Measurements from ENCODE around the gene IGF2.

IGF2 gene

DNA sequence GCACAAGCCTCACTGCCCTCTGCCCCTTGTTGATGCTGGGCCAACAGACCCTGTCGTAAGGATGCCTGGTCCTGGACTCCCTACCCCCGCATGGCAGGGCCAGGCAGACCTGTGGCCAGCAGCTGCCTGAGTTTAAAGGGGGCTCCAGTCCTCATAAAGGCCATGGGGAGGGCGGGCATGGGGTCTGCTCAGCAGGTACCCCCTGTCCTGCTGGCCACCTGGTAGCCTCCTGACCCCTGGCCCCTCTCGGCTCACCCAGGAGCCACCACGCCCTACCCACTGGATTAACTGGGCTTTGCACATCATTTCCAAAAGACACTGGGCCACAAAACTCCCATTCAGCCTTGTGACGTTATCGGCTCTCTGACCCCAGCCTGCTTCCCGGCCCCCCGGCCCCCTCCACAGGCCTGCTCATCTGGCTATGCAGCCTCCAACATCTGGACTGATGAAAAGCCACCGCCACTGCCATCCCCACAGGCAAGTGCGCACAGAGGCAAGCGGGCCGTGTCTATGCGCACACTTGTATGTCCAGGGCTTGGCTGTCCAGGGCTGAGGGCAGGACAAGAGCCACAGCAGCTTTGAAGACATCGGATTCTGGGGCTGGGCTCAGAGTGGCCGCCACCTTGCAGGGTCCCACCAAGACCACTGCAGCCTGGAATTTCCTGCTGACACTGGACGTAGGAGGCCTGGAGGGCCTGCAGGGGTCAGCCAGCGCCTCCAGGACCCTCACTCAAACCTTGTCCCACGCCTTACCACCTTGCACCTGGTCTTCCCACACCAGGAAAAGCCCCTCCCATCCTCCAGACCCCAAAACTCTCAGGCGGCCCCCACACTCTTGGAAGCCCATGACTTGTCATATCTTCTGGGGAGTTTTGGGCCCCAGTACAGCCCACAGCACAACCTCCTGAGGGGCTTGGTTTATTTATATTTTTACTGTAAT, 48.7 kb downstream of the IGF2 start:
- no peak for DNase-seq

DNA sequence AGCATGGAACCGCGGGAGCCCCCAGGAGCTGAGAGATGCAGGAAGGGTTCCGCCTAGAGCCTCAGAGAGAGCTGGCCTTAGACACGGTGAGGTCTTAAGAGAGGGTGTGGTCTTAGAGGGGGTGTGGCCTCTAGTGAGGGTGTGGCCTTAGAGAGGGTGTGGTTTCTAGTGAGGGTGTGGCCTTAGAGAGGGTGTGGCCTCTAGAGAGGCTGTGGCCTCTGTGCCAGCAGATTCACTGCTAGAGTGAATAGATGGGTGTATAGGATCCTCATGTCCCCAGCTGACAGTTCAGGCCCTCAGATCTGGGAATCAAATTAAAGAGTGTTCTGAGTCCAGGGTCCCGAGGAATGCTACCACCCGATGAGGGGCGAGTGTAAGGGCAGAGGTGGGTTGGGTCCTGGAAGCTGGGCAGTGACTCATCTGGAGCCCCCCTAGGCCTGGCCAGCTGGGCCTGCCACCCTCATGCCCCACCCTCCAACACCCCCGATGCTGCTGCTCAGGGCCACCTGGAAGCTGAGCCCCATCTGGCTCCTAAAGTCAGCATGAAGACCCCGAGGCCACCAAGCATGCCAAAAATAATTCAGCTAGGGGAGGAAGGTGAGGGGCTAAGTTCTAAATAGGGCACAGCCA, 49.5 kb downstream of the IGF2 start:
- DNase-seq = peak; percentile 41

DNA sequence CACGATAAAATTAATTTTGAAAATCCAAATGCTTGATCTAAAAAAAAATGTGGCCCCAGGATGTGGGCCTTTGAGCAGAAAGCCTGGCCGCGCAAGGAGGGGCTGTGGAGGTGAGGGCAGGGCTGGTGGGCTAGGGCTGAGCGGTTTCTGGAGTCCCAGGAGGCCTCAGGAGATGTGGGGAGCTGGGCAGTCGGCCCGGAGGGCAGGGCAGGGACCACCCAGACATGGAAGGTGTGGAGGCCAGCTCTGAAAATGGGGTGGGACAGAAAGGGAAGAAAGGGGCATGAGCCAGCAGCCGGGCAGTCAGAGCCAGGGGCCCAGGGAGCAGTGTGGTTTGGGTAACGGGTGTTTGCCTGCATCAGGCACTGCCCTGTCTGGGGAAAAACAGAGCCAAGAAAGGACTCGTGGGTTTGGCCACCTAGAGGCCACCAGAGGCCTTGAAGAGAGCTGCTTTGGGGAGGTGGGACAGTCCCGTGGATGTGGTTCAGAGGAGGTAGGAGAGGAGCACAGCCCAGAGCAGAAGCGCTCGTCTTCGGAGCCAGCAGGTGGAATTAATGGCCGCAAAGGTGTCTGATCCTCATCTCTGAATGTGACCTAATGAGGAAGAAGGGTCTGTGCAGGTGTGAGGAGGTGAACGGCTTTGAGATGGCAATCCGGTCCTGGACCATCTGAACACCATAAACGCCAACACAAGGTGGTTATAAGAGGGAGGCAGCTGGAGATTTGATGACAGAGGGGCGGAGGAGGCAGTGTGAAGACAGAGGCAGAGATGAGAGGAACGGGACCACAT, 50.2 kb downstream of the IGF2 start:
- DNase-seq = no peak

DNA sequence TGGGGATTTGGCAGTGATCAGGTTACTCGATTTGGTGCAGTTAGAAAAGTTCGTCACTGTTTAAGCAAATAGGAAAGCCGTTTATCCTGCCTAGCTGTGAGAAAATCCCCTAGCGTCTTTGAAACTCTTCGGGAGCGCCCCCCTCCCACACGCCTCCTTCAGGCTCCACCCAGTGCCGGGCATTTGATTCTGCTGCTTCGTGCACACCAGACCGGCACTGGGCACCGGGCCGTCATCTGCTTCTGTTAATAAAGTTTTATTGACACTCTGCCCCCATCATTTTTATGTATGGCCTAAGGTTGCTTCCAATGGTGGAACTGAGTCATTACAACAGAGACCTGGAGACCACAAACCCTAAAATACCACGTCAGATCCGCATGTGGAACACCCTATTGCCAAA, 50.9 kb downstream of the IGF2 start:
- no peak for DNase-seq

DNA sequence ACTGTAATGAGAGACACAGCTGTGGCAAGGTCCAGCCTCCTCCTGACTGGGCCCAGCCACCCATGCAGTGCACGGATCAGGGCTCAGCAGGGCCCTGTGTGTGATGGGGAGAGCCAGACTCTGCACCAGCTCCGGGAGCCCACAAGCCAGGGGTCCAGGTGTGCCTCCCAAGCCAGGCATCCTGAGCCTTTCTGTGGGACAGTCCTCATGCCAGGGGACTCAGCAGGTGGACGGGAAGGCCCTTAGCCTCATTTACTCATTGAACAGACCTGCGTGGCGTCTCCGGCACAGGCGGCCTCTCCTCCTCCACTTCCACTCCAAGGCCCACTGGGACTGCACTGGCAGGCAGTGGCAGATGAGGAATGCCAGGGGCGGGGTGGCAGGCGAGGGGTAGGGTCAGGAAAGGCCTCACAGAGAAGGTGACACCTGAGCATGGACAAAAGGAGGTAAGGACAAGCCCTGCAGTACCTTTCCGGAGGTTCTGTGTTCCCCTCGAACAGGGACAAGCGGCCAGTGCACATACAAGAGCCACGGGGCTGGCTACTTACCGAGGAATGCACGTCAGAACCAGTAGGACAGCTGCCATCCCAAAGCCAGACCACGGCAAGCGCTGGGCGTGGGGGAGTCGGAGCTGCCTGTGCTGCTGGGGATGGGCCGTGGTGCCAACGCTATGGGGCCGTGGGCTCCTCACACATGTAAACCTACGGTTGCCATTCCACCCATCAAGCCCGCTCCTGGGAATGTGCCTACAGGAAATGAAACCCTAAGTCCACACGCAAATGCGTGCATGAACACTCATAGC, 52.7 kb downstream of the IGF2 start:
- DNase-seq = no peak

DNA sequence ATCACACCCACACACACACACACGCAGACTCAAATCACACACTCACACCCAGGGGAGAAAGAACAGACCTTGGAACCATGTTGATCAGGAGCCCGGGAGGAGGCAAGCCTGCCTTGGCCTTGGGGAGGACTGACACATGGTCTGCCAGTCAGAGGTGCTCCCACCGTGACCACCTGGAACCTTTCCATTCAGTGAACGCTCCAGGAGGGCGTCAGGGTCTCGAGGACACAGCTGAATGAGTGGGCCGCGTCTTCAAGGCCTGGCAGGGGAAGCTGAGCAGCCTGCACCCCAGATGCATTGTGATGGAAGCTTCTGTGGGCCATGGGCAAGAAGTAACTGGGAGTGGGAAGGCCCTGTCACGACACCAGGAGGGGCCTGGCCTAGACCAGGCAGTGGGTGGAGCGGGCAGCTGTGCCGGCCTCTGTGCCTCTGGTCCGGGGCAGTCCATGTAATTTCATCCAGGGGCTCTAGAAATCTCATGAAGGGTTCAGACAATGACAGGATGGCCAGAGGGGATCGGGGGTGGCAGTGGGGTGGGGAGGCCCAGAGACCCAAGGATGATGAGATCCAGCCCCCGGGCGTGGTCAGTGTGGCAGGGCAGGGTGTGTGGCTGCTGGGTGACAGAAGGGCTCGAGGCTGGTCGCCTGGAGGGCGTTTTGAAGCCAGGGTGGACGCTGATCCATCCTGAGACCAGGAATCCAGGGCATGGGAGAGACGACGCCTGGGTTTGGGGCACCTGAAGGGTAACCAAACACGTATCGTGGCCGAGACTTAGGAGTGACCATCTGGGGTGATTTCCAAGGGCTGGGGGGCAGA, 53.7 kb downstream of the IGF2 start:
- no peak for DNase-seq

DNA sequence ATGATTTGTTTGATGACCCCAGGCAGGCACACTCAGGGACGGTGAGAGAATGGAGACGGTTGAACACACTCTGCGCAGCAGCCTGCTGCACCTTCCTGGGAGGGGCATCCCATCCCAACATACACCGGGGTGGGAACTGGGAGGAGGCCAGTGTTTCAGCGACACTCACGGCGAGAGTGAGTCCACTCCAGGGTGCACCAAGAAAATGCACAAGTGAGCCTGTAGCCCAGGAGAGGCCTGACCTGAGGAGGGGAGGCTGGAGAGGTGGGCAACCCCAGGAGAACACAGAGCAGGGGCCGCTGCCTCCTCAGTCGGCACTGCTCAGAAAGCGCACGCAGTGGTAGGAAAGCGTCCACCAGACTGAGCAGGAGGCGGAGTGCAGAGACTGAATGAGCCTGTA, 54.5 kb downstream of the IGF2 start:
- DNase-seq = no peak
